ENCODE results near the gene KCNJ2.

GRCh38 chr17:70168044-70168976 lies 1.0 kb upstream of the KCNJ2 start:
- peak; percentile 21 for TF ChIP-seq CTCF (IDR thresholded peaks at IDR 0.05)
- no peak for TF ChIP-seq EZH2 (IDR thresholded peaks at IDR 0.05; ENCODE audit: borderline replicate concordance, insufficient read depth, low read depth, low read length, poor library complexity, severe bottlenecking)
